Left hindlimb (tissue), 1 donor: Measurements from ENCODE around the gene KCNT1.

Experiments used
- DNase-seq: peaks from one replicate; pipeline ENCODE4 v3.0.0-alpha.2; 2018

Gene KCNT1

DNA sequence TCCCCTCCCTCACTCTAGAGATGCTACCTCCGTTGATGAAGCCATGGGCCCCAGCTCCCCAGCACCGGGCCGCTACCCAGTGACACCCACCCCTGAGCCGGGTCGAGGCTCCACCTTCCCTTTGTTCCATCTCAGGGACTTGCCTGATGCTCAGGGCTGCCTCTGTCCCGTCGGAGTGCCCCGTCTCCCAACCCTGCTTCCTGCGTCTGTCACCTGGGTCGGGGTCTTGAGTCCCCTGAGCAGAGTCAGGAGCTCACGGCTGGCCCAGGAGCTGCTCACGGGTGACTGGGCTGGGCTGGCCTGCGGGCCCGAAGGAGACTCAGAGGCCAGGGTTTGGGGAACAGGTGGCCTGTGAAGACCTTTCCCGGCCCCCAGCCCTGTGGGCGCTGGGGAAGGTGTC is 85.3 kb downstream of the KCNT1 start:
- no peak for DNase-seq

DNA sequence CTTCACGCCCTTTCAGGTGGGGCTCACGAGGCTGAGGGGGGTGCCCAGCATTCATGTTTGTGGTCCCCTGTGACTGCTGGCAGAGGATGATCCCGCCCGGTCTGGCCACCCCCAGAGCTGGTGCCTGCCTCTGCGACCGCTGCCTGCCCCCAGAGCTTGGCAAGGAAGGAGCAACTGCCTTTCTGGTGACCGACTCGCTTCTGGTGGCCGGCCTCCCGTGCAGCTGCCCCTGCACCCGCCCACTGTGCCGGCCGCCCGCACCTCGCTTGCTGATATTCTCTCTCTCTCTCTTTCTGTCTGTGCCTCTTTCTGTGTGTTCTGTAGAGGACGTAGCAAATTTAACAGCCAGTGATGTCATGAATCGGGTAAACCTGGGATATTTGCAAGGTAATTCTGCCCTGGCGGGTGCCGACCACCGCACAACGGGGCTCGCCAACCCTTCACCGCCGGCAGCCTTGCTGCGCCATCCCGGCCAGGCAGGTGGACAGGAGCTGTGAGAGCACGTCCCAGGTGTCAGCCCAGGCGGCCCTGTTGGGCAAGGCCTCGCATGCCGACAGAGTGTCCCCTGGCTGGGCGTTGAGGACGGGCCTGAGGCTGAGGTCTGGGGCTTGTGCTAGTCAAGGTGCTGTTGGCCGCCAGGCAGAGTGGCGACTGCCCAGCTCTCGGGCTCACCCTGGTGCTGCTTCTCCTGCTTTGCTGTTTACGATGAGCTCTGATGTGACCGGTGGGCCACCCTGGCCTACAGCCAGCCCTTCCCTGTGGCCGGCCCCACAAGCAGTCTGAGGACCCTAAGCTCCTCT is 86.0 kb downstream of the KCNT1 start:
- DNase-seq, result no peak

DNA sequence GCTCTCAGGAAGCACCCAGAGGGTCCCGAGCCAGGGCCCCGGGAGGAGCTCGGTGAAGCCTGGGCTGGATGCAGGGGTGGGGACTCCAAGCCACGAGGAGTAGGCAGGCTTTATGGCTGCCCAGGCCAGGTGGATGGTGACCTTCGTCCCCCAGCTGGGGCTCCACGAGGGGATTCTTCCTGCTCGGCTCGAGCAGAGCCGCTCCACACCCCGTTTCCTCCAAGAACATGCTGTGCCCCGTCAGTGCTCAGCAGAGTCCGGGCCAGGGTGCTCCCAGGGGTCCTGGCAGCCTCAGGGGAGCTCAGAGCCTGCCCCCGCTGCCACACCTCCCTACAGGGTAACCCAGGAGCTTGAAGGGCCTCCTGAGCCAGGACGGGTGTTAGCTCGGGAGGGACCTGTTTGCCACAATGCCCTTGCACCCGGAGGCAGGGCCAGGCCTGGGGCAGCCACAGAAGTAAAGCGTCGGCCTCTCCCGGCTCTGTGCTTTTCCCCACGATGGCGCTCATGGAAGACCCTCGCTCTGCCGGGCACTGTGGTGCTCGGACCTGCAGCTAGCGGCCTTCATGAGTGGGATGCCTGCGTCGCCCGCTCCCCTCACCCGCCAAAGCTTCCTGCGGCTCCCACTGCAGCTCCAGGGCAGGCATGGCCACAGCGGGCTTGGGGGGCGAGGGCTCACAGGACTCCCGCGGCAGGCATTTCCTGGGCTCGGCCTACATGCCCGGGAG is 86.8 kb downstream of the KCNT1 start:
- no peak for DNase-seq

DNA sequence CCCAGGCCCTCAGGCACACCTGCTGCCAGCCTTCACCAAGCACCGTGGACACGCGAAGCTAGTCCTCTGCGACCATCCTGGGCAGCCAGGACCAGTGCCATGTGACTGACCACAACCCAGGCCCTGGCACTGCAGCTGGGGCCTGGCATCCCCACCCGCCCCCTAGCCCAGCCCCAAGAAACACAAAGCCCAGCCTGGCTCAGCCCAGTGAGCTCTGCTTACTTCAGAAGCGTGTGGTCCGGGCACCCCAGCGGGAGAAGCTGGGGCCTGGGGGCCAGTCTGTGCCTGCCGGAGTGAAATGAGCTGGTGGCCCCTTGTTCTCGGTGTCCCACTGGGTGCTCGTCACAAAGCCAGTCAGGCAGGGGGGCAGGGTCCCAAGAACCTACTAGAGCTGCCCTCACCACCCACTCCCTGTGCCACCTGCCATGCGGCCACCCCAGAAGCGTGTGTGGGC is 87.9 kb downstream of the KCNT1 start:
- no peak for DNase-seq

DNA sequence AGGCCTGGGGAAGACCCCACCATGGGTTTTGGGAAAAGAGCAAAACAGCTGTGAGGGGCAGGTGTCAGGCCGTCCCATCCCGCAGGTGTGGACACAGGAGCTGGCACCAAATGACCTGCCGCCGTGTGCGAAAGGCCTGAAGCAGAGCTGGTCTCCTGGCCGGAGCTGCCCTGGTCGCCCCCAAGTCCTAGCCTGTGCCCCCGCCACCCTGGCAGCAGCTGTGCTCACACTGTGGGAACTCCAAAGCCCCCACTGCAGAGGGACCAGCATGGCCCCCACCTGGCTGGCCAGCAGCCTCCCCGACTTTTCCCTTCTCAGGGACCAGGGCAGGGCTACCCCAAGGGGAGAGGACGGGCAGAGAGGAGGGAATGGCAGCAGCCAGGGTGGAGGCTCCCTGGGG is 88.4 kb downstream of the KCNT1 start:
- no peak for DNase-seq

DNA sequence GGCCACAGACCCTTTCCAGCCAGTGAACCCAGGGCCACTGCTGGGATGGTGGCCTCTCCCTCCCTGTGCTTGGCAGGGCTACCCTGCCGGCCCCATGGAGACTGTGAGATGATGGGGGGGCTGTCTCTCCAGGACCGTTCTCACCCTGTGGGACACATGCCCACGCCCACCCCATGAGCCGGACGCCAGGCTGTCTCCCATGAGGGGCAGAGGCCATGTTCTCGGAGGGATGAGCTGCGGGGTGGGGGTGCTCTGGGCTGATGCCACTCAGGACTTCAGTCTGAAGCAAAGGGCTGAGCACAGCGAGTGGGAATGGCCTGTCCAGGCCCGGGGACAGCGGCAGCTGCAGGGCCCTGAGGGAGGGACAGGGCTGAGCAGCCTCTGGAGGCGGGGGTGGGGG is 88.9 kb downstream of the KCNT1 start:
- DNase-seq, result no peak

DNA sequence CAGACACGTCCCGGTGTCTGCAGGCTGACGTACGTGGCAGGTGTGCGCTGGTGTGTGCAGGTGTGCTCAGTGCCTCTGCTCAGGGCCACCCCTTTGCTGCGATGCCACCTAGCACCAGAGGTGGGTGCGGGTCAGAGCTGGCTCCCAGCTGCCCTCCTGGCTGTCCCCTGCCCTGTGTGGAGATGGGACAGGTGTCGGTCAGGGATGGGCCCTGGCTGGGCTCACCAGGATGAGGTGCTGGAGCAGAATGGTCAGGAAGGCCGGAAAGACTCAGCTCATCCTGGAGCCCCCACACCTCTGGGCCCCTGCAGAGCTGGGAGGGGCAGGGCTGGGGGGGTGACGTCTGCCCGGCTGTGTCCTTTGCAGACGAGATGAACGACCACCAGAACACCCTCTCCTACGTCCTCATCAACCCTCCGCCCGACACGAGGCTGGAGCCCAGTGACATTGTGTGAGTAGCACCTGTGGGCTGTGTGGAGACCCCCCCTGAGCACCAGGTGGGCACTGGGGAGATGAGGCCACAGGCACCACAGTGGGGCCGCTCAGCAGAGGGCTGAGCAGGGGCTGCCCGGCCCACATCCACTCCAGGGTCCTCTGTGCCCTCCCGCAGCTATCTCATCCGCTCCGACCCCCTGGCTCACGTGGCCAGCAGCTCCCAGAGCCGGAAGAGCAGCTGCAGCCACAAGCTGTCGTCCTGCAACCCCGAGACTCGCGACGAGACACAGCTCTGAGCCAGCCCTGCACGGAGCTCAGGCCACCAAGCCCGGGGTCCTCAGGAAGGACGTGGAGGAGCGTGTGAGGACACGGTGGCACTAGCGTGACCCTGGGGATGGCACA is 89.7 kb downstream of the KCNT1 start:
- no peak for DNase-seq

DNA sequence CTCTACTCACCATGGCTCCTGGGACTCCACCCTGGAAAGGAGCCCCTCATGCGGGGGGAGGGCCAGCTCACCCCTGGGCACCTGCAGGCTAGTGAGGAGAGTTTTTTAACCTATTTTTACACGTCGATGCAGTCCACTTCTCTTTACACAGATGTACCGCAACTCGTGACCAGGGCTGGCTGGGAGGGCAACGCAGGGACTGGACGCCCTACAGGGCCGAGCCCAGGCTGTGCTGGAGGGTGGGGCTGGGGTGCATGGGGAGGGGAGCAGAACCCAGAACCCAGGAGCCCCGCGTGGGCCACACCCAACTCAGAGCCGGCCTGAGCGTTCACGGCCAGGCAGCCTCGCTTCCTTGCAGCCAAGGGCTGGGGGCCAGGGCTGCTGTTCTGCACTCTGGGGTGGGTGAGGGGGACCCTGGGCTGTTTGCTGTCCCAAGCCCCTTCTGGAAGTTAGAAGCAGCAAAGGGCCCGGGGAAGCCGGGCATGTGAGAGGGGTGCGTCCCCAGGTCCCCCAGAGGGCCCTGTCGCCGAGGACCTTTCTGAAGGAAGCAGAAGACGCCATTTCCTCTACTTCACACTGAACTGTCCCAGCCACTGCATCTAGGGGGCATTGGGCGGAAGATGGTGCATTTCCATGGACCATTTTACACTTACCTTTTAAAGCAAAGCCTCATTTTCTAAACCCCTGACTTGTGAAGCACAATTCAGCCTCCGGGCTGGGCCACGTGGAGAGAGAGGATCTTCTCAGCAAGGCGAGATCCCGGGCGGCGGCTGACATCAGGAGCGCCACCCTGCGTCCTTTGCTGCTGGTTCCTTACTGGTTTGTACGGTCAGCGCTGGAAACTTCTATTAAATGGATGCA is 90.5 kb downstream of the KCNT1 start:
- no peak for DNase-seq

DNA sequence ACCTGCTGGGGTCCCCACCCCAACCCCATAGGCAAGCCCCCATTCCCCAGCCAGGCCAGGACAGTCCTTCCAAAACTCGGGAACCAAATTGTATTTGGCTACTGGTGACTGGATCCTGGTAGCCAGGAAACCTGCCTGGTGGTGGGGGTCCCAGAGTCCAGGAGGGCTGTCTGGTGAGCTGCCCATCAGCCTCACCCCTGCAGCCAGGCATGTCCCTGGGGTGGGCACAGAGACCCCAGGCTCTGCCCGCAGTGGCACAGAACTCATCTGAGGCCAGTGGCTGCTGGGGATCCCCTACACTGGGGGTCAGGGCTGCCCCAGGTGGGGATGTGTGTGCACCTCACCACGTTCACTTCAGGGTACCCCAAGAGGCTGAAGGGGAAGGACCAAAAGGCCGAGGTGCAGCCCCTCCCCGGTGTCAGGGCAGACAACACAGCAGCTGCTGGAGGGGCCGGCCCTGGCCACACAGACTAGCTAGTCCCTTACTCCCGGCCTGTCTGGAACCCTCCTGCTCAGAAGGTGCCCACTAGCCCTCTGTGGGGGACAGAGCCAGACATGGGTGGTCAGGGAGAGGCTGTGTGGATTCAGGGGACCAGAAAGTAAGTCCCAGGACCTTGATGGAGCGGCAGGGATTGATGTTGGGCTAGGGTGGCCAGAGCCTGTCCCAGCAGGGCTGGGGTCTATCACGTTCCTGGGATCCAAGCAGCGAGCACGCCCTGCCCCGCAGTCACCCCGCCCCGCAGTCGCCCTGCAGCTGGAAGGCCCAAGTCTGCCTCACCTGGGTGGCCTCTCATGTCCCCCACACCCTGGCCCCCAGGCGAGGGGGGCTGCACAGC is 91.5 kb downstream of the KCNT1 start:
- DNase-seq, result no peak

DNA sequence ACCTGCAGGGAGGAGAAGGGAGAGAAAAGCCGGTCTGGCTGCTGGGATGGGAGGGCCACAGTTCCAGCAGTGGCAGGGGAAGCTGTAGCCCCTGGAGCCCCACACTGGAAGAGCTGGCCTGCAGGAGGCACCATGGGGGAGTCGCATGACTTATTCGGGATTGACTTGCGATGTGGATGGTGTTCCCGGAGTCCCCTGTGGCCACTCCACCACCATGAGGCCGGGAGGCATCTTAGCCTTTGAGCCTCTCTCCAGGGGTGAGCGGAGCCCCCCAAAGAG is 92.0 kb downstream of the KCNT1 start:
- no peak for DNase-seq

DNA sequence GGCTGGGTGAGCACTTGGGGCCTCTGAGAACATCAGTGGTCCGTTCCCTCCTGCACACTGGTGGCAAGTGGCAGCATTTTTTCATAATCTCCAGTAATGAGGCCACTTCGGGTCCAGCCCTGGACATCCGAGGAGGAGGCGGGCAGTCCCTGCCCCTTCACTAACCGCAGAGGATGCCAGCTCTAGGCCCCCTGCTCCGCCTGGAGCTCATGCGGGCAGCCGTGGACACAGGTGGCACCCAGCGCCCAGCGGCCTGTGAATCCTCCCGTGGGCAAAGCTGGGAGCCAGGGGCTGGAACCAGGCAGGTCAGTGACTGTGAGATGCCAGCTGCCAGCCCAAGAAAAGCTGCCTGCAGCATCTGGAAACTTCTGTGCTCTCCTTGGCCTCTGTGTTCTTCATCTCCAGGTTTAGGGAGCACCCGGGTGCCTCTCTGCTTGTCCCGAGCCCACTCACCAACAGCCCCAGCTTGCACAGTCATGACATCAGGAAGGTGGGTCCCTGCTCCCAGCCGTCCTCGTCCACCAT is 92.4 kb downstream of the KCNT1 start:
- no peak for DNase-seq

DNA sequence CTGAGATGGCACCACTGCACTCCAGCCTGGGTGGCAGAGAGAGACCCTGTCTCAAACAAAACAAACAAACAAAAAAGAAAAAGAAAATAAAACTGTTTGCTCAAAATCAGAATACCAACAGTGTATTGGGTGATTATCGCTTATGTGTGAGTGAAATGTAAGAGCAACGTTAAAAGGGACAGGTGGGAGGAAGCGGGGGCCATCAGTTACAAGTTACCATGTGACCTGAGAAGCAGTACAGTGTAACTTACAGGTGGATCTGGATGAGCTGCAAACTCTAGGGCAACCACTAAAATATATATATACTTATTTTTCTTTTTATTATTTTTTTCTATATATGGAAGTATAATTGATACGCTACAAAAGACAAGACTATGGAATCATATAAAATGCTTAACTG is 93.4 kb downstream of the KCNT1 start:
- DNase-seq, result no peak

DNA sequence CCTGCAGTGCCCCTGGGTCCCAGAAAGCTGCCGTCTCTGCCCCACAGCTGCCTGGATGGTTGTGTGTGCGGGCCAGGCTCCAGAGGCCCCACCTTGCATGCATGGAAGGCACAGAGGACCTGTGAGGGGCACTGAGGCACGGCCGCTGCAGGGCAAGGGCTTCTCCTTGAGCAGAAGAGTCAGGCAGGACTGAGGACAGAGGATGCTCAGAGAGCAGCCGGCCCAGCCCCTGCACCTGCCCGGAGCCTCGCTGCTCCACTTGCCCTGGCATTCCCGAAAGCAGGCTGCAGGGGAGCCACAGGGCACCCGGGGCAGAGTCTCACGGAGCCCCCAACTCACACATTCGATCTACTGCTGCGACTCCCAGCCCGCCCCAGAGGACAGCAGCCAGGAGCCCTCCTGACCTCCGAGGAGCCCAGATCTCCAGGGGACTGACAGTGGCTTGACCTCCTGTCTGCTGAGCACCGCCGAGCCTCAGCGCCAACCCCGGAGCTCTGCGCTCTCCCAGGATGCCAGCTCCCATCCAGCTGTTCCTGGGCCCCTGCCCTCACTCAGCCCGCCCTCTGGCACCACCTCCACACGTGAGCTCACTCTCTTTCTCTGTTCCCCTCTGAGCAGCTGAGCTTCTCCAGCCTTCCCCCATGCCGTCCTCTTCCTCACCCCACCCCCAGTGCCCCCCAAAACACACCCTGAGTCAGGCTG is 95.0 kb downstream of the KCNT1 start:
- no peak for DNase-seq

DNA sequence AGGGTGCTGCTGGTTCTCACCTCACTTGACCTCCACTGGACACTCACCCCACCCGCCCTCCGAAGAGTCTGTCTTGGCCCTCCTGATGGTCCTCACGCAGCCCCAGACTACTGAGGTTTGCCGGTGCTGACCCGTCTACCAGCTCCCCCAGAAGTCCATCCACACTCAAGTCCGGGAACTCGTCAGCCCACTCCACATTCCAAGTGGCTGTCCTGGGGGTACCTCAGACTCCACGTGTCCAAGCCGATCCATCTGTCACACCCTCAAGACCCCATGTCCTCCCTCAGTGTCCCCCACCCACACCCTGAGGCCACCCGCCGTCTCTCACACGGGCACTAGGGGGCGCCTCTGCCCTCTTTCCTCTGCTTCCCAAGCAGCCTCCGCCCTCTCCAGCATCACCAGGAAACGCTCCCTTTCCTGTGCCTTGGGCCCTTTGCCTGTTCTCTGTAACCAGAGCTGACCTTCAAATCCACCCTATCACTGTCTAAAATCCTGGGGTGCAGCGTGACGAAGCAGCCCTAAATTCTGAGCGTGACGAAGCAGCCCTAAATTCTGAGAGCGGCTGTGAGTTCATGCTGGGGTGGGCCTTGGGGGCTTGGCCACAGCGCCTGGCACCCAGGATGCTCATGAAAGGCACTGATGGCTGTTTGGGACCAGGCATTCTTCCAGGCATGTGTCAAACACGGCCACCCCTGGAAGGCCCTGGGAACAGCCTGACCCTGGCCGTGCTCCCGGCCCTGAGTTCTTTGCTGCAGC is 95.7 kb downstream of the KCNT1 start:
- DNase-seq, result no peak

DNA sequence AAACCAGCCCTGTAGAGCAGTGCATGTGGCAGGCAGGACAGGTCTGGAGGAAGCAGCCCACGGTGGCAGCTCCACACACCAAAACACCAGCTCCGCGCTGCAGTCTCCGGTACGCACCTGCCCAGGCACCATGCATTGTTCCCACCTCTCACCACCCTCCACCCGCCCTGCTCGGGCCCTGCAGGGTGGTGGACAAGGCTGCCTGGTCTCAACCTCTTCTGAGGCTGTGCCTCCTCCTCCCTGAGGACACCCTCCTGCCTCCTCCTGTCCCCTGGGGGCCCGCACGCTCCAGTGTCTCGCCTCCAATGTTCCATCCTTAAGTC is 96.2 kb downstream of the KCNT1 start:
- no peak for DNase-seq

DNA sequence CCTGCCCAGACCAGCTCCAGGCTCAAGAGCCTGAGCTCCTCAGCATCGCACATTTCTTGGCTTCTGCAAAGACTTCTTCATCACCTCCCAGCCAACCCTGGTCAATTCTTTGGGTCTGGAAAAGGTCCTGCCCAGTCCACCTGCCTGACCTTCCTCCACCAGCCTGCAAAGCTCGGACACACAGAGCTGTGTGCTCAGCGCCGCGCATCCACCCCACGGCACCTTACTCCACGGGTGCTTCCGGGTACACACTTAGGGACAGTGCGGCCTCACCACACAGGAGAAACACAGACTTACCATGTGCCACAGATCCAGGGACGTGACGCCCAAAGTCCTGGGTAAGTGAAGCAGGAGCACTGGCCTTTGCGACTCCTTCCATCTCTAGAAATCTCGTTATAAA is 97.3 kb downstream of the KCNT1 start:
- DNase-seq, result no peak

DNA sequence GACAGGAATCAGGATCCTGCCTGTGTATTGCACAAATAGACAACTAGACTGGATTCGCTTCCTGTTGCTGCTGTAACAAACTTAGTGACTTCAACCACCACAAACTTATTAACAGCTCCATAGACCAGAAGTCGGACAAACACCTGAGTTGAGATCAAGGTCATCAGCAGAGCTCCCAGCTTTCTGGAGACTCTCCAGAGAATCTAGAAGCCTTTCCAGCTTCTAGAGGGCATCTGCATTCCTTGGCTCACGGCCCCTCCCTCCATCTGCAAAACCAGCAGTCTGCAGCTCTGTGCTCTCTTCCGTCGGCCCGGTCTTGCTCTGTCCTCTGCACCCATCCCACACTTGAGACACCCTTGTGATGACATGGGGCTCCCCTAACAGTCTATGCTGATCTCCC is 99.1 kb downstream of the KCNT1 start:
- no peak for DNase-seq

DNA sequence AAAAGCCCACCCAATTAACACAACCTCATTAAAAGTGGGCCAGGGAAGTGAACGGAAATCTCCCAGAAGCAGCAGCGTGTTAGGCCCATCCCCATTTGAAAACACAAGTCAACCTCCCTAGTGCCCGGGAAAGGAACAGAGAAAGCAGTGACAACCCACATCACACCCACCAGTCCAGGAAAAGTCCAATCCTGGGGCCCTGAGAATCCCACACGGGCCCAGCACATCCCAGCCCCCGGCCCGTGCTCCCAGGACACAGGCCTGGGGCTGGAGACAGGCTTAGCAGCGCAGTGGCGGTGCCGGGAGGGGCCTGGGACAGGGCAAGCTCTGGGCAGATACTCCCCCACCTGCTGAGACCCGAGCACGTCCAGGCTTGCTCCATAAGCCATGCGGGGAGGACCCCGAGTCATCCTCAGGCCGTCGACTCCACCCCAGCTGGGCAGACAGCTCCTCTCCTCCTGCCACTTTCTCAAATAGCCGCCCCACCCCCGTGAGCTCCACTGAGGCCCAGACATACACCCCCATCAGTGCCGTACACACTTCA is 101.0 kb downstream of the KCNT1 start:
- DNase-seq, result no peak

DNA sequence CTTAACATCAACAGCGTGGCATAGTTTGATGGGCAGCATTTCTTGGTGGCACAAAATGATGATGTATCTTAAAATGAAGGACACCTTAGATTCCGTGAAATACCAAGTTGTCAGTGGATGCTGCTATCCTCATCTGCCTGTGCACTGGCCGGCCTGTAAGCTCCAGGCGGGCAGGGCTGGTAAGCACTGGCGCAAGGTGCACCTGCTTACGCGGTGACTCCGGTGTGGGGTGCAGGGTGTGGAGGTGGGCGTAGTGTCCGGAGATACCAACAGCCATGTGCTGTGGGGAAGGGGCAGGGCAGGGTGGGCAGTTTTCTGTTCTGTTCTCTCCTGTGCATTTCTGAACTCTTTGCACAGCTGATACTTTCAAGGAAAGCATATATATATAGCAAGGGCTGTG is 101.5 kb downstream of the KCNT1 start:
- DNase-seq, result no peak
